HG02610 (cell line): ENCODE results near the gene SLC12A5.
A peak's percentile ranks its signal among the peaks of the same experiment; 100 is the strongest.

ENCODE experiments used
- ATAC-seq: cut with Tn5 transposase; IDR thresholded peaks from one replicate; pipeline ENCODE4 v1.9.1; 2021; ENCODE audit warnings: mild to moderate bottlenecking, moderate library complexity; ENCODE audit not compliant: unreplicated experiment

SLC12A5 gene

GRCh38 chr20:46101957-46102356 lies 72.9 kb downstream of the SLC12A5 start:
- ATAC-seq: no peak

GRCh38 chr20:46102940-46103339 lies 73.9 kb downstream of the SLC12A5 start:
- no peak for ATAC-seq

GRCh38 chr20:46104262-46104661 lies 75.2 kb downstream of the SLC12A5 start:
- no peak for ATAC-seq

- no peak for ATAC-seq
Observed at GRCh38 chr20:46107061-46107460, 78.0 kb downstream of the SLC12A5 start.

- ATAC-seq: peak; percentile 76
Observed at GRCh38 chr20:46108435-46108841, 79.4 kb downstream of the SLC12A5 start.

- no peak for ATAC-seq
Observed at GRCh38 chr20:46108976-46109375, 80.0 kb downstream of the SLC12A5 start.
